GM12891 (cell line): ENCODE results near the gene FAM117A.

Source experiments
- PAX5 ChIP-seq: IDR thresholded peaks from 2 replicates; pipeline ENCODE4 v1.6.1; 2011; ENCODE audit warnings: low read length, moderate library complexity, mild to moderate bottlenecking; ENCODE audit not compliant: insufficient read depth, severe bottlenecking
- POLR2A ChIP-seq: IDR thresholded peaks from 2 replicates; pipeline ENCODE4 v1.6.1; 2011; ENCODE audit warnings: low read depth, low read length, control low read depth
- POLR2AphosphoS5 ChIP-seq: IDR thresholded peaks from 2 replicates; pipeline ENCODE4 v1.6.1; 2011; ENCODE audit warnings: low read depth, low read length, control low read depth
- POU2F2 ChIP-seq: IDR thresholded peaks from 2 replicates; pipeline ENCODE4 v1.6.1; 2011; ENCODE audit warnings: low read depth, mild to moderate bottlenecking, control low read depth, low read length, moderate library complexity
- SPI1 ChIP-seq: IDR thresholded peaks from 2 replicates; pipeline ENCODE4 v1.6.1; 2011; ENCODE audit warnings: low read depth, low read length, control low read depth
- TAF1 ChIP-seq: IDR thresholded peaks from 2 replicates; pipeline ENCODE4 v1.6.1; 2011; ENCODE audit warnings: low read depth, low read length, control low read depth

- TF ChIP-seq SPI1 (no peak), POLR2A (no peak), POLR2AphosphoS5 (no peak), TAF1 (no peak), POU2F2 (no peak), PAX5 (no peak)
Observed at GRCh38 chr17:49809056-49809455, 45.1 kb upstream of the FAM117A start.
